B cell (primary cell): ENCODE measurements around the gene ELMOD3. TPM values are rescaled to one million over a fixed set of nuclear protein-coding genes. Genes with fewer than 3 reads are reported as not detected.
A peak's percentile ranks its signal among the peaks of the same experiment; 100 is the strongest.

Source experiments
- ATAC-seq: fragments of 200-7000 bp; cut with Tn5 transposase; one replicate; pipeline ENCODE4 v1.10.0; 2021; ENCODE audit warnings: low read depth, mild to moderate bottlenecking, moderate number of reproducible peaks, moderate library complexity
- CTCF ChIA-PET: fragments of 350-600 bp; sonication (Branson Sonifier 250); formaldehyde crosslinking; loops from one replicate; lab custom pipeline; 2021; ENCODE audit warnings: antibody characterized with exemption, inconsistent platforms; lab: Charles Lee
- POLR2A ChIA-PET: fragments of 350-600 bp; sonication (Branson Sonifier 250); formaldehyde crosslinking; loops from one replicate; lab custom pipeline; 2021; ENCODE audit warnings: antibody characterized with exemption; lab: Charles Lee
- DNase-seq: peaks from one replicate; pipeline ENCODE4 v3.0.0; 2013
- H2AFZ ChIP-seq: 2 replicates; pipeline ENCODE4 v1.6.1; 2012; ENCODE audit warnings: mild to moderate bottlenecking, low read depth, low read length; ENCODE audit not compliant: insufficient read depth, poor library complexity, severe bottlenecking
- H3K27ac ChIP-seq, 2 donors: 1 replicate in 1 of 2; 2 replicates in 1 of 2; pipeline ENCODE4 v1.5.1; 2012 to 2013; ENCODE audit warnings: low read length in 2 of 2, mild to moderate bottlenecking in 2 of 2, moderate library complexity in 1 of 2
- H3K27me3 ChIP-seq, 4 experiments: fragments of 200-600 bp in 1 of 4; sonication (generic) in 1 of 4; replicated peaks in 1 of 4; 1 replicate in 2 of 4; 2 replicates in 2 of 4; pipeline versions ENCODE4 v1.6.1 to v1.7.0; 2013 to 2016; ENCODE audit warnings: low read length in 3 of 4, mild to moderate bottlenecking in 2 of 4, mixed read lengths in 1 of 4, moderate library complexity in 1 of 4; ENCODE audit not compliant: insufficient read depth in 4 of 4, control insufficient read depth in 3 of 4; ENCODE audit errors: control extremely low read depth in 1 of 4
- H3K36me3 ChIP-seq, 2 experiments: replicated peaks in 1 of 2; 1 replicate in 1 of 2; 2 replicates in 1 of 2; pipeline versions ENCODE4 v1.6.1 to v1.7.1; 2013; ENCODE audit warnings: low read length in 1 of 2; ENCODE audit not compliant: insufficient read depth in 2 of 2, control insufficient read depth in 1 of 2; ENCODE audit errors: control extremely low read depth in 1 of 2, extremely low read depth in 1 of 2
- H3K4me1 ChIP-seq, 2 donors: fragments of 200-600 bp in 1 of 2; sonication (generic) in 1 of 2; 1 replicate in 1 of 2; 2 replicates in 1 of 2; pipeline versions ENCODE4 v1.5.1 to v1.6.1; 2013 to 2017; ENCODE audit warnings: low read length in 2 of 2; ENCODE audit not compliant: control insufficient read depth in 2 of 2, insufficient read depth in 2 of 2
- H3K4me2 ChIP-seq: replicated peaks from 2 replicates; pipeline ENCODE3; 2012; ENCODE audit warnings: mild to moderate bottlenecking, low read depth, low read length; ENCODE audit not compliant: poor library complexity, severe bottlenecking
- H3K4me3 ChIP-seq, 5 experiments: fragments of 200-600 bp in 1 of 5; sonication (generic) in 1 of 5; 1 replicate in 3 of 5; 2 replicates in 2 of 5; pipeline versions ENCODE4 v1.5.1 to v1.7.0; 2011 to 2016; ENCODE audit warnings: low read length in 4 of 5, mild to moderate bottlenecking in 4 of 5, low read depth in 2 of 5, control low read depth in 1 of 5, moderate library complexity in 1 of 5; ENCODE audit not compliant: insufficient read depth in 1 of 5; ENCODE audit errors: control extremely low read depth in 1 of 5, extremely low read depth in 1 of 5
- H3K79me2 ChIP-seq: fragments of 200-600 bp; sonication (generic); one replicate; pipeline ENCODE4 v1.6.0; 2016; ENCODE audit warnings: low read length; ENCODE audit not compliant: control insufficient read depth, insufficient read depth
- H3K9ac ChIP-seq: fragments of 200-600 bp; sonication (generic); 2 replicates; pipeline ENCODE4 v1.6.1; 2017; ENCODE audit warnings: mild to moderate bottlenecking, low read length, moderate library complexity
- H3K9me3 ChIP-seq, 3 donors: one replicate each; pipeline versions ENCODE4 v1.6.1 to v1.7.1; 2013; ENCODE audit warnings: low read length in 2 of 3; ENCODE audit not compliant: control insufficient read depth in 2 of 3, insufficient read depth in 1 of 3; ENCODE audit errors: control extremely low read depth in 1 of 3
- H4K20me1 ChIP-seq: 2 replicates; pipeline ENCODE4 v1.6.0; 2012; ENCODE audit warnings: mild to moderate bottlenecking, low read length; ENCODE audit not compliant: insufficient read depth, control insufficient read depth, poor library complexity, severe bottlenecking
- H3K27ac Mint-ChIP-seq: one replicate; pipeline ENCODE4 v1.8.0; 2021; ENCODE audit warnings: mixed read lengths
- H3K27me3 Mint-ChIP-seq: one replicate; pipeline ENCODE4 v1.8.0; 2021; ENCODE audit warnings: mixed read lengths
- H3K4me1 Mint-ChIP-seq: one replicate; pipeline ENCODE4 v1.8.0; 2021; ENCODE audit warnings: mixed read lengths
- H3K4me3 Mint-ChIP-seq: one replicate; pipeline ENCODE4 v1.8.0; 2021; ENCODE audit warnings: mixed read lengths
- H3K9me3 Mint-ChIP-seq: one replicate; pipeline ENCODE4 v1.8.0; 2022; ENCODE audit warnings: mixed read lengths; ENCODE audit not compliant: insufficient read depth
- CTCF ChIP-seq: fragments of 200-600 bp; IDR thresholded peaks from one replicate; pipeline ENCODE4 v1.8.0; 2022; ENCODE audit warnings: antibody characterized with exemption, mild to moderate bottlenecking
- EZH2 ChIP-seq: IDR thresholded peaks from 2 replicates; pipeline ENCODE4 v1.6.1; 2012; ENCODE audit warnings: borderline replicate concordance, low read depth, mild to moderate bottlenecking, moderate library complexity, low read length; ENCODE audit not compliant: insufficient read depth, poor library complexity, severe bottlenecking
- WGBS: methylation state at CpG from one replicate; pipeline ENCODE4 v1.1.5; 2013; ENCODE audit warnings: missing lambda C conversion rate; ENCODE audit not compliant: insufficient coverage; 5-methylcytosine and 5-hydroxymethylcytosine counted together
- intact Hi-C: fragments of 100-400 bp; cut with micrococcal nuclease; formaldehyde crosslinking; loops from one replicate; pipeline ENCODE4 v1.10.0; 2022
- polyA plus RNA-seq: library from polyadenylated mRNA; depleted of rRNA; stranded (reverse); fragments of >200 nt; gene quantifications from 2 replicates; pipeline ENCODE4 v1.2.3, GENCODE V29; 2012
- total RNA-seq, 2 donors: library from RNA; stranded (reverse); fragments of 120-200 nt in 1 of 2; gene quantifications; 1 replicate in 1 of 2; 2 replicates in 1 of 2; pipeline versions ENCODE4 v1.2.3 to v1.2.4, GENCODE V29; 2013 to 2022

Gene ELMOD3
- total and polyA plus RNA-seq, 2 donors (not counting 1 experiment from before 2014, with no cell fraction given) = 34.3 to 57.6 TPM

GRCh38 chr2:85393836-85394235, 39.3 kb downstream of the ELMOD3 start:
- CTCF ChIA-PET = interaction anchor here (2.4 to 7.9 kb wide), 4 partner anchors 11 to 158 kb away, joined by 6 to 182 read pairs (median 56); partner anchors contain the start of gene SH2D6
- WGBS = 100% methylated on average over 4 of the region's 4 CpGs
- ATAC-seq = no peak

More at GRCh38 chr2:85393836-85394235, 39.3 kb downstream of the ELMOD3 start:
- Histone ChIP-seq H3K4me1 (peaks cover 25 to 26% of the 10 kb centered on the region in 2 donors), H3K36me3 (peaks cover 1 to 70% of the 10 kb centered on the region in 2 experiments), H3K9ac (no peak overlapping the region), H4K20me1 (no peaks in the 10 kb centered on the region), H3K9me3 (no peaks in the 10 kb centered on the region), H3K27me3 (no peaks in the 10 kb centered on the region), H3K4me2 (no peak overlapping the region), H3K79me2 (no peaks in the 10 kb centered on the region), H2AFZ (no peak overlapping the region), H3K4me3 (no peak overlapping the region), H3K27ac (peak overlapping the region; percentile 68 to 81)
- POLR2A ChIA-PET = interaction anchor here (1.0 to 1.8 kb wide), 2 partner anchors 15 to 20 kb away, joined by 4 to 12 read pairs; no protein-coding TSS in a partner anchor
- Mint-ChIP-seq H3K27ac (peak overlapping the region; percentile 69), H3K9me3 (no peaks in the 10 kb centered on the region), H3K27me3 (no peaks in the 10 kb centered on the region), H3K4me3 (no peak overlapping the region), H3K4me1 (peaks cover 31% of the 10 kb centered on the region)
- intact Hi-C loops = loop anchor here (2.0 to 5.0 kb wide), 3 partner anchors 67 to 208 kb away; partner anchors contain the start of genes MAT2A, TGOLN2 and TMEM150A
- TF ChIP-seq CTCF (no peak), EZH2 (no peak)
- DNase-seq = no peak
